ENCODE data around the gene RAP1GDS1. TPM values are rescaled to one million over a fixed set of nuclear protein-coding genes. Genes with fewer than 3 reads are reported as not detected.

The RAP1GDS1 gene
- total and polyA plus RNA-seq, 2 of the 13 experiments (the other 11 are each of a cell fraction or from before 2014, with no cell fraction given) = 19.3 to 42.5 TPM

- TF ChIP-seq, protein P1, sequence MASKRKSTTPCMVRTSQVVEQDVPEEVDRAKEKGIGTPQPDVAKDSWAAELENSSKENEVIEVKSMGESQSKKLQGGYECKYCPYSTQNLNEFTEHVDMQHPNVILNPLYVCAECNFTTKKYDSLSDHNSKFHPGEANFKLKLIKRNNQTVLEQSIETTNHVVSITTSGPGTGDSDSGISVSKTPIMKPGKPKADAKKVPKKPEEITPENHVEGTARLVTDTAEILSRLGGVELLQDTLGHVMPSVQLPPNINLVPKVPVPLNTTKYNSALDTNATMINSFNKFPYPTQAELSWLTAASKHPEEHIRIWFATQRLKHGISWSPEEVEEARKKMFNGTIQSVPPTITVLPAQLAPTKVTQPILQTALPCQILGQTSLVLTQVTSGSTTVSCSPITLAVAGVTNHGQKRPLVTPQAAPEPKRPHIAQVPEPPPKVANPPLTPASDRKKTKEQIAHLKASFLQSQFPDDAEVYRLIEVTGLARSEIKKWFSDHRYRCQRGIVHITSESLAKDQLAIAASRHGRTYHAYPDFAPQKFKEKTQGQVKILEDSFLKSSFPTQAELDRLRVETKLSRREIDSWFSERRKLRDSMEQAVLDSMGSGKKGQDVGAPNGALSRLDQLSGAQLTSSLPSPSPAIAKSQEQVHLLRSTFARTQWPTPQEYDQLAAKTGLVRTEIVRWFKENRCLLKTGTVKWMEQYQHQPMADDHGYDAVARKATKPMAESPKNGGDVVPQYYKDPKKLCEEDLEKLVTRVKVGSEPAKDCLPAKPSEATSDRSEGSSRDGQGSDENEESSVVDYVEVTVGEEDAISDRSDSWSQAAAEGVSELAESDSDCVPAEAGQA (IDR thresholded peaks at IDR 0.05; ENCODE audit: low read depth) = peak; percentile 23; the same call in 1 of the 2 replicates
- TF ChIP-seq, protein P1 (CRISPR knock-in tag; IDR thresholded peaks at IDR 0.05; ENCODE audit: borderline replicate concordance) = no peak; the same call in 1 of the 2 replicates
- TF ChIP-seq SRF (IDR thresholded peaks at IDR 0.05; ENCODE audit: low read depth, low read length) (no peak), FOXA3 (CRISPR knock-in tag; IDR thresholded peaks at IDR 0.05) (peak; percentile 60), ZBTB4 (CRISPR knock-in tag; IDR thresholded peaks at IDR 0.05; ENCODE audit: borderline replicate concordance) (no peak), NR2F6 (IDR thresholded peaks at IDR 0.05) (no peak), NR2F6 (CRISPR knock-in tag; IDR thresholded peaks at IDR 0.05) (no peak), GATAD2A (CRISPR knock-in tag; IDR thresholded peaks at IDR 0.05) (peak; percentile 15; the same call in 1 of the 2 replicates), ZNF441 (CRISPR knock-in tag; IDR thresholded peaks at IDR 0.05; ENCODE audit: borderline replicate concordance) (no peak), SATB2 (CRISPR knock-in tag; IDR thresholded peaks at IDR 0.05) (no peak)
- TF ChIP-seq, protein P2, sequence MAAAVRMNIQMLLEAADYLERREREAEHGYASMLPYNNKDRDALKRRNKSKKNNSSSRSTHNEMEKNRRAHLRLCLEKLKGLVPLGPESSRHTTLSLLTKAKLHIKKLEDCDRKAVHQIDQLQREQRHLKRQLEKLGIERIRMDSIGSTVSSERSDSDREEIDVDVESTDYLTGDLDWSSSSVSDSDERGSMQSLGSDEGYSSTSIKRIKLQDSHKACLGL (CRISPR knock-in tag; IDR thresholded peaks at IDR 0.05) = peak; percentile 88; the same call in 1 of the 2 replicates
- TF ChIP-seq, protein P3, sequence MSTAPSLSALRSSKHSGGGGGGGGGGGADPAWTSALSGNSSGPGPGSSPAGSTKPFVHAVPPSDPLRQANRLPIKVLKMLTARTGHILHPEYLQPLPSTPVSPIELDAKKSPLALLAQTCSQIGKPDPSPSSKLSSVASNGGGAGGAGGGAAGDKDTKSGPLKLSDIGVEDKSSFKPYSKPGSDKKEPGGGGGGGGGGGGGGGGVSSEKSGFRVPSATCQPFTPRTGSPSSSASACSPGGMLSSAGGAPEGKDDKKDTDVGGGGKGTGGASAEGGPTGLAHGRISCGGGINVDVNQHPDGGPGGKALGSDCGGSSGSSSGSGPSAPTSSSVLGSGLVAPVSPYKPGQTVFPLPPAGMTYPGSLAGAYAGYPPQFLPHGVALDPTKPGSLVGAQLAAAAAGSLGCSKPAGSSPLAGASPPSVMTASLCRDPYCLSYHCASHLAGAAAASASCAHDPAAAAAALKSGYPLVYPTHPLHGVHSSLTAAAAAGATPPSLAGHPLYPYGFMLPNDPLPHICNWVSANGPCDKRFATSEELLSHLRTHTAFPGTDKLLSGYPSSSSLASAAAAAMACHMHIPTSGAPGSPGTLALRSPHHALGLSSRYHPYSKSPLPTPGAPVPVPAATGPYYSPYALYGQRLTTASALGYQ (CRISPR knock-in tag; IDR thresholded peaks at IDR 0.05) = peak; percentile 61; the same call in 1 of the 2 replicates
- TF ChIP-seq, protein P4, sequence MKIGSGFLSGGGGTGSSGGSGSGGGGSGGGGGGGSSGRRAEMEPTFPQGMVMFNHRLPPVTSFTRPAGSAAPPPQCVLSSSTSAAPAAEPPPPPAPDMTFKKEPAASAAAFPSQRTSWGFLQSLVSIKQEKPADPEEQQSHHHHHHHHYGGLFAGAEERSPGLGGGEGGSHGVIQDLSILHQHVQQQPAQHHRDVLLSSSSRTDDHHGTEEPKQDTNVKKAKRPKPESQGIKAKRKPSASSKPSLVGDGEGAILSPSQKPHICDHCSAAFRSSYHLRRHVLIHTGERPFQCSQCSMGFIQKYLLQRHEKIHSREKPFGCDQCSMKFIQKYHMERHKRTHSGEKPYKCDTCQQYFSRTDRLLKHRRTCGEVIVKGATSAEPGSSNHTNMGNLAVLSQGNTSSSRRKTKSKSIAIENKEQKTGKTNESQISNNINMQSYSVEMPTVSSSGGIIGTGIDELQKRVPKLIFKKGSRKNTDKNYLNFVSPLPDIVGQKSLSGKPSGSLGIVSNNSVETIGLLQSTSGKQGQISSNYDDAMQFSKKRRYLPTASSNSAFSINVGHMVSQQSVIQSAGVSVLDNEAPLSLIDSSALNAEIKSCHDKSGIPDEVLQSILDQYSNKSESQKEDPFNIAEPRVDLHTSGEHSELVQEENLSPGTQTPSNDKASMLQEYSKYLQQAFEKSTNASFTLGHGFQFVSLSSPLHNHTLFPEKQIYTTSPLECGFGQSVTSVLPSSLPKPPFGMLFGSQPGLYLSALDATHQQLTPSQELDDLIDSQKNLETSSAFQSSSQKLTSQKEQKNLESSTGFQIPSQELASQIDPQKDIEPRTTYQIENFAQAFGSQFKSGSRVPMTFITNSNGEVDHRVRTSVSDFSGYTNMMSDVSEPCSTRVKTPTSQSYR (CRISPR knock-in tag; IDR thresholded peaks at IDR 0.05; ENCODE audit: borderline replicate concordance) = 0 out of 2 replicates have a peak, but pooled peaks have one; percentile 7
Observed at GRCh38 chr4:98260579-98261404, at the start of gene RAP1GDS1 (continued).

Measured in HepG2 (cell line).